Testis (tissue), 3 donors: ENCODE data around the gene ATXN1L. TPM values are rescaled to one million over a fixed set of nuclear protein-coding genes. Genes with fewer than 3 reads are reported as not detected.
"Not testable (repeated sequence)": the region's sequence is repeated elsewhere in the genome, so short reads cannot be mapped to it uniquely, and the experiment has no call there.

Experiments used
- DNase-seq: peaks from one replicate; pipeline ENCODE4 v3.0.0-alpha.2; 2019
- H3K27ac ChIP-seq, 2 donors: fragments of 200-600 bp; sonication (generic); one replicate each; pipeline ENCODE4 v1.5.1; 2019
- H3K27me3 ChIP-seq: fragments of 200-600 bp; sonication (generic); one replicate; pipeline ENCODE4 v1.5.1; 2019
- H3K36me3 ChIP-seq: fragments of 200-600 bp; sonication (generic); one replicate; pipeline ENCODE4 v1.5.1; 2017; ENCODE audit warnings: low read depth; ENCODE audit errors: missing control alignments
- H3K4me1 ChIP-seq: fragments of 200-600 bp; sonication (generic); one replicate; pipeline ENCODE4 v1.5.1; 2019
- H3K4me3 ChIP-seq, 2 donors: fragments of 200-600 bp; sonication (generic); one replicate each; pipeline ENCODE4 v1.5.1; 2017 to 2019
- H3K9me3 ChIP-seq: fragments of 200-600 bp; sonication (generic); one replicate; pipeline ENCODE4 v1.5.1; 2017
- POLR2A ChIP-seq: fragments of 450-650 bp; IDR thresholded peaks from one replicate; pipeline ENCODE4 v1.6.1; 2017; ENCODE audit warnings: antibody characterized with exemption, mild to moderate bottlenecking, moderate library complexity
- WGBS, 2 donors: methylation state at CpG; one replicate each; pipeline ENCODE4 v1.1.5; 2018; 5-methylcytosine and 5-hydroxymethylcytosine counted together
- intact Hi-C: fragments of 100-400 bp; cut with DNase I; formaldehyde crosslinking; loops from one replicate; pipeline ENCODE4 v1.15.1; 2023; ENCODE audit warnings: low total_unique reads
- polyA plus RNA-seq: library from polyadenylated mRNA; stranded (reverse); fragments of 350-450 nt; fragmentation: Illumina TruSeq; extraction: RNeasy Lipid Tissue Mini Kit (QIAGEN cat#74804); gene quantifications from one replicate; pipeline ENCODE4 v1.2.3, GENCODE V29; 2014; ENCODE audit warnings: low read depth, low replicate concordance; ENCODE audit not compliant: insufficient read depth
- total RNA-seq, 2 donors: library from RNA; depleted of rRNA; stranded (reverse); fragments of >200 nt; gene quantifications; one replicate each; pipeline ENCODE4 v1.2.3, GENCODE V29; 2016
- TF ChIP-seq, protein P1 (sequence below), 3 experiments: fragments of 450-650 bp in 2 of 3; fragments of 200-600 bp in 1 of 3; sonication (generic) in 1 of 3; IDR thresholded peaks; one replicate each; pipeline ENCODE4 v1.5.1; 2016 to 2019; ENCODE audit warnings: antibody characterized with exemption in 3 of 3, mild to moderate bottlenecking in 2 of 3, moderate library complexity in 1 of 3

Gene ATXN1L
- total and polyA plus RNA-seq, 3 donors from 2014 or later, result 36.1 to 39.3 (median 36.8) TPM

GRCh38 chr16:71830359-71830758 lies 15.4 kb upstream of the ATXN1L start:
- WGBS, 2 donors, result 79 to 92% methylated on average over 2 of the region's 2 CpGs
- Histone ChIP-seq H3K27ac (no peak overlapping the region), H3K4me1 (no peaks in the 10 kb centered on the region), H3K27me3 (no peaks in the 10 kb centered on the region), H3K4me3 (no peak overlapping the region), H3K36me3 (no peaks in the 10 kb centered on the region), H3K9me3 (no peaks in the 10 kb centered on the region)
- TF ChIP-seq, protein P1, sequence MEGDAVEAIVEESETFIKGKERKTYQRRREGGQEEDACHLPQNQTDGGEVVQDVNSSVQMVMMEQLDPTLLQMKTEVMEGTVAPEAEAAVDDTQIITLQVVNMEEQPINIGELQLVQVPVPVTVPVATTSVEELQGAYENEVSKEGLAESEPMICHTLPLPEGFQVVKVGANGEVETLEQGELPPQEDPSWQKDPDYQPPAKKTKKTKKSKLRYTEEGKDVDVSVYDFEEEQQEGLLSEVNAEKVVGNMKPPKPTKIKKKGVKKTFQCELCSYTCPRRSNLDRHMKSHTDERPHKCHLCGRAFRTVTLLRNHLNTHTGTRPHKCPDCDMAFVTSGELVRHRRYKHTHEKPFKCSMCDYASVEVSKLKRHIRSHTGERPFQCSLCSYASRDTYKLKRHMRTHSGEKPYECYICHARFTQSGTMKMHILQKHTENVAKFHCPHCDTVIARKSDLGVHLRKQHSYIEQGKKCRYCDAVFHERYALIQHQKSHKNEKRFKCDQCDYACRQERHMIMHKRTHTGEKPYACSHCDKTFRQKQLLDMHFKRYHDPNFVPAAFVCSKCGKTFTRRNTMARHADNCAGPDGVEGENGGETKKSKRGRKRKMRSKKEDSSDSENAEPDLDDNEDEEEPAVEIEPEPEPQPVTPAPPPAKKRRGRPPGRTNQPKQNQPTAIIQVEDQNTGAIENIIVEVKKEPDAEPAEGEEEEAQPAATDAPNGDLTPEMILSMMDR (IDR thresholded peaks at IDR 0.05), result no peak
- no peak for TF ChIP-seq POLR2A
- intact Hi-C loops, result no loop called here
- DNase-seq, result no peak

GRCh38 chr16:71831698-71832097 lies 14.1 kb upstream of the ATXN1L start:
- H3K4me3 ChIP-seq, H3K27ac ChIP-seq, intact Hi-C loops, H3K36me3 ChIP-seq, H3K4me1 ChIP-seq, H3K27me3 ChIP-seq, DNase-seq, H3K9me3 ChIP-seq: not testable (repeated sequence)
- 88 to 97% methylated on average over 3 of the region's 3 CpGs for WGBS, 2 donors

DNA sequence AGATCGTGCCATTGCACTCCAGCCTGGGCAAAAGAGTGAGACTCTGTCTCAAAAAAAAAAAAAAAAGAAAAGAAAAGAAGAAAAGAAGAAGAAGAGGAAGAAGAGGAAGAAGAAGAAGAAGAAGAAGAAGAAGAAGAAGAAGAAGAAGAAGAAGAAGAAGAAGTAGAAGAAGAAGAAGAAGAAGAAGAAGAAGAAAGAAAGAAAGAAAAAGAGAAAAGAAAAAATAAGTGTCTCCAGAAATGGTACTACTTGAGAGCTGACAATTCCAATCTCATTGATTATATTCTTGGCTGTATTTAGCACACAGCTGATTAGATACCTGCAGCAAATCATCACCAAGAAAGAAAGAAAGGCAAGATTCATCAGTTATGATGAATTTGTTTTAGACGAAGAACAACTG lies 13.7 kb upstream of the ATXN1L start:
- H3K9me3 ChIP-seq, H3K4me1 ChIP-seq, H3K27ac ChIP-seq, H3K4me3 ChIP-seq, DNase-seq, intact Hi-C loops, H3K36me3 ChIP-seq, H3K27me3 ChIP-seq: not testable (repeated sequence)
- WGBS, 2 donors, result 93 to 96% methylated on average over 2 of the region's 2 CpGs

DNA sequence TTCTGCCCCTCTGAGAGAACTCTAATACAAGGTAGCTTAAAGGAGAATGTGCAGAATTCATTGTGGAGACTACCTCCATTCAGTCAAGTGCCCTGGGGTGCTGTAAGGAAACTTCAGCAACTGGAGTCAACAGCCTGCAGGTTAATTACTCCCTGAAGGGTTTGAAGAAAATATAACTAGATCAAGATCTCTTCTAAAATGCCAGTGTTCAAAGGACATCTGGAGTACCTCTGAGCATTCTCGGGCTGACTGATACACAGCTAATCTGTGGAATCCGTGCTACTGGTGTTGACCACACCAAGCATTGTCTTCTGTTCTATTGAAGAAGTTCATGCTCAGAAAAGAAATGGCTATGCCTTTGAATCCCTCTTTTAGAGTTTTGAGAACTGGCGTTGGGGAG lies 11.5 kb upstream of the ATXN1L start:
- Histone ChIP-seq H3K9me3 (no peaks in the 10 kb centered on the region), H3K4me1 (no peaks in the 10 kb centered on the region), H3K27me3 (no peaks in the 10 kb centered on the region), H3K27ac (no peak overlapping the region), H3K4me3 (no peak overlapping the region), H3K36me3 (no peaks in the 10 kb centered on the region)
- TF ChIP-seq POLR2A, result no peak
- TF ChIP-seq, protein P1 (IDR thresholded peaks at IDR 0.05), result no peak
- DNase-seq, result no peak
- intact Hi-C loops, result no loop called here
- 84 to 93% methylated on average over 3 of the region's 3 CpGs for WGBS, 2 donors

DNA sequence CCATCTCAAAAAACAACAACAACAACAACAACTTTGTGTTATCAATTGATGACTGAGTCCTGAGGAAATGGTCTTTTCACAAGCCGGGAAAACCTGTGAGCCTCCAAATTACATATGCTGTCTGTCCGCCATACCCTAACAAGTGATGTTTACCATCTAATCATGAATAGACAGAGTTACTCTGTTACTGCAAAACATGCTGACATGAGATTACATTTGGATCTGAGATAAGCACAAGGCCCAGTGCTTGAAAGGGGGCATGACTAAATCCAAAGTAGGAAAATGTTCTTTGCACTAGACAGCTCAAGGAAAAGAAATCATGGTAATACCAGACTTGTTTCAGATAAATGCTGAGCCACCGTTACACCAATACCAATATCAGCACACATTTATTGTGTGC lies 8.6 kb upstream of the ATXN1L start:
- WGBS, 2 donors, result 82 to 89% methylated on average over 3 of the region's 3 CpGs

DNA sequence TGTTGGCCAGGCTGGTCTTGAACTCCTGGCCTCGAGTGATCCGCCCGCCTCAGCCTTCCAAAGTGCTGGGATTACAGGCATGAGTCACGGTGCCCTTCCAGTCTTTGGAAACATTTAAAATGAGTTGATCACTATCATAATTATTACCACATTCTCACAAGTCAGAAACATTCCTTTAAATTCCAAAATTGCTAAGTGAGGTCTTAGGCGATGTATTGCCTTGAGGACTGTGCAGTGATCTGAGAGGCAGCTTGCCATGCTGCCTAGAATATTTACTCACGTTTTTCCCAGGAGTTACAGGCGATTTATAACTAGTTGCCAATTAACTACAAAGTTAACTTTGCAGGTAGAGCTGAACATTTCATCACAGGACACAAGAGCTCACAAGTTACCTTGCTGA lies 5.7 kb upstream of the ATXN1L start:
- Histone ChIP-seq H3K27ac (no peak overlapping the region), H3K9me3 (no peaks in the 10 kb centered on the region), H3K4me3 (no peak overlapping the region), H3K4me1 (no peaks in the 10 kb centered on the region), H3K36me3 (no peaks in the 10 kb centered on the region), H3K27me3 (no peaks in the 10 kb centered on the region)
- TF ChIP-seq POLR2A, result no peak
- TF ChIP-seq, protein P1 (IDR thresholded peaks at IDR 0.05), result no peak
- WGBS, 2 donors, result 73 to 77% methylated on average over 7 of the region's 7 CpGs
- no peak for DNase-seq
- intact Hi-C loops, result no loop called here

More for the DNA sequence above, 8.6 kb upstream of the ATXN1L start:
- Histone ChIP-seq H3K27ac (no peak overlapping the region), H3K36me3 (no peaks in the 10 kb centered on the region), H3K9me3 (no peaks in the 10 kb centered on the region), H3K4me3 (no peak overlapping the region), H3K4me1 (no peaks in the 10 kb centered on the region), H3K27me3 (no peaks in the 10 kb centered on the region)
- TF ChIP-seq, protein P1 (IDR thresholded peaks at IDR 0.05), result no peak
- no peak for TF ChIP-seq POLR2A
- intact Hi-C loops, result no loop called here
- no peak for DNase-seq
